GM10248 (cell line): ENCODE measurements around the gene KLHL3.

Experiments used
- CTCF ChIA-PET: fragments of 300-600 bp; sonication (Branson Sonifier 250); formaldehyde crosslinking; extraction: SDS; loops from one replicate; lab custom pipeline; 2021; ENCODE audit warnings: antibody characterized with exemption; lab: Yijun Ruan, JAX
- POLR2A ChIA-PET: fragments of 350-650 bp; sonication (Branson Sonifier 250); formaldehyde crosslinking; extraction: SDS; loops from one replicate; lab custom pipeline; 2020; ENCODE audit warnings: antibody characterized with exemption; lab: Yijun Ruan, JAX
- DNase-seq: peaks from one replicate; pipeline ENCODE4 v3.0.0; 2012; ENCODE audit errors: extremely low spot score
- CTCF ChIP-seq: IDR thresholded peaks from 2 replicates; pipeline ENCODE4 v1.5.1; 2012; ENCODE audit warnings: mild to moderate bottlenecking, low read depth; ENCODE audit errors: extremely low read depth, missing control alignments, control extremely low read depth

Gene KLHL3

GRCh38 chr5:137581776-137582175 is 154.1 kb downstream of the KLHL3 start:
- ChIA-PET CTCF (interaction anchor here (0.8 kb wide), 1 partner anchor 48 kb away, joined by 3 read pairs; no protein-coding TSS in a partner anchor), POLR2A (no interaction called here)
- DNase-seq, result no peak
- no peak for TF ChIP-seq CTCF

- CTCF ChIA-PET, result interaction anchor here (1.1 kb wide), 1 partner anchor 13 kb away, joined by 3 read pairs; no protein-coding TSS in a partner anchor
- no peak for DNase-seq
- POLR2A ChIA-PET, result no interaction called here
- peak; percentile 13 for TF ChIP-seq CTCF
Measured at GRCh38 chr5:137580030-137580429, 155.9 kb downstream of the KLHL3 start.

- POLR2A ChIA-PET, result no interaction called here
Measured at GRCh38 chr5:137575847-137576246, 160.0 kb downstream of the KLHL3 start.

GRCh38 chr5:137575211-137575610 is 160.7 kb downstream of the KLHL3 start:
- ChIA-PET POLR2A (no interaction called here), CTCF (no interaction called here)
- TF ChIP-seq CTCF, result no peak
- no peak for DNase-seq

More at GRCh38 chr5:137575847-137576246, 160.0 kb downstream of the KLHL3 start:
- TF ChIP-seq CTCF, result no peak
- DNase-seq, result no peak
- CTCF ChIA-PET, result interaction anchor here (1.3 kb wide), 2 partner anchors 12 to 29 kb away, joined by 4 to 5 read pairs; no protein-coding TSS in a partner anchor

GRCh38 chr5:137573376-137573775 is 162.5 kb downstream of the KLHL3 start:
- no peak for TF ChIP-seq CTCF
- POLR2A ChIA-PET, result no interaction called here
- CTCF ChIA-PET, result no interaction called here
- no peak for DNase-seq

GRCh38 chr5:137572042-137572695 is 163.7 kb downstream of the KLHL3 start:
- no peak for DNase-seq
- ChIA-PET CTCF (no interaction called here), POLR2A (no interaction called here)
- TF ChIP-seq CTCF, result no peak
